Bronchial epithelial cell (primary cell): ENCODE measurements around the gene ASB13. TPM values are rescaled to one million over a fixed set of nuclear protein-coding genes. Genes with fewer than 3 reads are reported as not detected.
"Not testable (repeated sequence)": the region's sequence is repeated elsewhere in the genome, so short reads cannot be mapped to it uniquely, and the experiment has no call there.

Experiments
- DNase-seq: peaks from one replicate; pipeline ENCODE4 v3.0.0-alpha.2; 2010; ENCODE audit warnings: low read depth
- FAIRE-seq: peaks from 2 replicates; lab custom pipeline; 2011; peaks lifted over from hg19 to GRCh38; lab: Jason Lieb, UNC
- H3K27me3 ChIP-seq: 2 replicates; pipeline ENCODE4 v1.5.1; 2011; ENCODE audit warnings: low read length; ENCODE audit not compliant: control insufficient read depth, insufficient read depth
- H3K36me3 ChIP-seq: 2 replicates; pipeline ENCODE4 v1.5.1; 2011; ENCODE audit warnings: low read length; ENCODE audit not compliant: control insufficient read depth, insufficient read depth
- H3K4me3 ChIP-seq: 2 replicates; pipeline ENCODE4 v1.5.1; 2011; ENCODE audit warnings: mild to moderate bottlenecking, low read depth, low read length, control low read depth
- CTCF ChIP-seq: IDR thresholded peaks from 2 replicates; pipeline ENCODE4 v1.5.1; 2011; ENCODE audit warnings: mild to moderate bottlenecking, moderate library complexity, low read length, control low read depth, inconsistent platforms; ENCODE audit not compliant: insufficient read depth, severe bottlenecking
- total RNA-seq: library from RNA; depleted of rRNA; stranded (reverse); fragments of >200 nt; gene quantifications from 2 replicates; pipeline ENCODE4 v1.2.1, GENCODE V29; 2014

Gene ASB13
- total RNA-seq, 1 donor from 2014 or later: 14.5 TPM

GRCh38 chr10:5623081-5623748, 43.2 kb downstream of the ASB13 start:
- H3K4me3 ChIP-seq: no peak overlapping the region
- peak; percentile 94 for TF ChIP-seq CTCF
- DNase-seq (peak; percentile 68), FAIRE-seq (peak; percentile 72)
- H3K36me3 ChIP-seq: no peaks in the 10 kb centered on the region
- no peaks in the 10 kb centered on the region for H3K27me3 ChIP-seq

GRCh38 chr10:5622186-5622960, 44.0 kb downstream of the ASB13 start:
- no peak for TF ChIP-seq CTCF
- DNase-seq (peak; percentile 53), FAIRE-seq (no peak)
- H3K4me3 ChIP-seq: no peak overlapping the region
- H3K27me3 ChIP-seq: no peaks in the 10 kb centered on the region
- no peaks in the 10 kb centered on the region for H3K36me3 ChIP-seq

GRCh38 chr10:5621371-5621770, 45.0 kb downstream of the ASB13 start:
- not testable (repeated sequence) for H3K4me3 ChIP-seq, H3K36me3 ChIP-seq, DNase-seq, FAIRE-seq, H3K27me3 ChIP-seq

- no peak for TF ChIP-seq CTCF
- Histone ChIP-seq H3K4me3 (no peak overlapping the region), H3K36me3 (no peaks in the 10 kb centered on the region), H3K27me3 (no peaks in the 10 kb centered on the region)
- DNase-seq: no peak
- FAIRE-seq: no peak
Observed at GRCh38 chr10:5620966-5621365, 45.4 kb downstream of the ASB13 start.

DNA sequence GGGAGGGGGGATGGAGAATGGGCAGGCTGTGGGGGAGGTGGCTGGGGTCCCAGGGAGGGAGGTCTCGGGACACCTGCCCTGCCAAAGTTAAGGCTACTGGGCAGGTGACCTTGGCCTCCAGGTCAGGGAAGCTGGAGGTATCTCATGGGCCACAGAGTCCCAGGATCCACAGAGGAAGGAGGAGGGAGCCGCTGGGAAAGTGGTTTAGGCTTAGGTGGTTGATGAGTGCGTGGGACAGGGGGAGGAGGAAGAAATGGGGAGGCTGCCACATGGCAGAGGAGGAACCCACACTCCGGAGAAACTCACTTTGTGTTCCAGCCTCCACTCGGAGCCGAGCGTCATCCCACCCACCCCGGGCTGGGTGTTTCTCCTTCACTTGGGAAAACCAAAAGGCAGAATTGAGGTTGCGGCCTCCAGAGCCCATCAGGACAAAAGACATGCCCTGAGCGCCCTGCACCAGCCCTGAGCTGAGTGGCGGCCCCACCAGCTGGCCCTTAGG, 46.1 kb downstream of the ASB13 start:
- FAIRE-seq (no peak), DNase-seq (no peak)
- H3K36me3 ChIP-seq: no peaks in the 10 kb centered on the region
- H3K4me3 ChIP-seq: no peak overlapping the region
- no peaks in the 10 kb centered on the region for H3K27me3 ChIP-seq
- TF ChIP-seq CTCF: no peak
